ENCODE measurements around the gene PRLHR.
"Not testable (repeated sequence)": the region's sequence is repeated elsewhere in the genome, so short reads cannot be mapped to it uniquely, and the experiment has no call there.

DNA sequence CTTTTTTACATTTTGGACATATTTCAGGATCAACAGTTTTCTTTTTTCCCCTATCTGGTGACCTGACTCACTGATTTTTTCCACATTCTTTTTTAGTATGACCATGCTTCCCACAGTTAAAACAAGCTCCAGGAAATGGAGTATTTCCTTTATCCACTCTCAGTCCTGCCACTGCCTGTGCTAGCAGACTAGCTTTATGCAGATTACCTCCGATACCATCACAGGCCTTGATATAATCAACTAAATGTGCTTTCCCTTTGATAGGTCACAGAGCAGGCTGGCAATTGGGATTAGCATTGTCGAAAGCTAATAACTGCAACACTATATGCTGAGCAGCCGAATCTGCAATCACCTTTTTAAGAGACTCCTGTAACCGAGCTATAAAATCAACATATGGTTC, 18.4 kb upstream of the PRLHR start:
- not testable (repeated sequence) for TF ChIP-seq CTCF, POLR2A (IDR thresholded peaks at IDR 0.05)

Data from lower leg skin (tissue), 3 donors.